ENCODE measurements around the gene SCYL1.
A peak's percentile ranks its signal among the peaks of the same experiment; 100 is the strongest.

DNA sequence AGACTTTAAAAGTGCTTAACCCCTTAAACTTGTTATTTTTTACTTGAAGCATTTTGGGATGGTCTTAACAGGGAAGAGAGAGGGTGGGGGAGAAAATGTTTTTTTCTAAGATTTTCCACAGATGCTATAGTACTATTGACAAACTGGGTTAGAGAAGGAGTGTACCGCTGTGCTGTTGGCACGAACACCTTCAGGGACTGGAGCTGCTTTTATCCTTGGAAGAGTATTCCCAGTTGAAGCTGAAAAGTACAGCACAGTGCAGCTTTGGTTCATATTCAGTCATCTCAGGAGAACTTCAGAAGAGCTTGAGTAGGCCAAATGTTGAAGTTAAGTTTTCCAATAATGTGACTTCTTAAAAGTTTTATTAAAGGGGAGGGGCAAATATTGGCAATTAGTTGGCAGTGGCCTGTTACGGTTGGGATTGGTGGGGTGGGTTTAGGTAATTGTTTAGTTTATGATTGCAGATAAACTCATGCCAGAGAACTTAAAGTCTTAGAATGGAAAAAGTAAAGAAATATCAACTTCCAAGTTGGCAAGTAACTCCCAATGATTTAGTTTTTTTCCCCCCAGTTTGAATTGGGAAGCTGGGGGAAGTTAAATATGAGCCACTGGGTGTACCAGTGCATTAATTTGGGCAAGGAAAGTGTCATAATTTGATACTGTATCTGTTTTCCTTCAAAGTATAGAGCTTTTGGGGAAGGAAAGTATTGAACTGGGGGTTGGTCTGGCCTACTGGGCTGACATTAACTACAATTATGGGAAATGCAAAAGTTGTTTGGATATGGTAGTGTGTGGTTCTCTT lies 23.2 kb upstream of the SCYL1 start:
- peak; percentile 30 to 32 for TF ChIP-seq POLR2A (IDR thresholded peaks at IDR 0.05)
- TF ChIP-seq, protein P1, sequence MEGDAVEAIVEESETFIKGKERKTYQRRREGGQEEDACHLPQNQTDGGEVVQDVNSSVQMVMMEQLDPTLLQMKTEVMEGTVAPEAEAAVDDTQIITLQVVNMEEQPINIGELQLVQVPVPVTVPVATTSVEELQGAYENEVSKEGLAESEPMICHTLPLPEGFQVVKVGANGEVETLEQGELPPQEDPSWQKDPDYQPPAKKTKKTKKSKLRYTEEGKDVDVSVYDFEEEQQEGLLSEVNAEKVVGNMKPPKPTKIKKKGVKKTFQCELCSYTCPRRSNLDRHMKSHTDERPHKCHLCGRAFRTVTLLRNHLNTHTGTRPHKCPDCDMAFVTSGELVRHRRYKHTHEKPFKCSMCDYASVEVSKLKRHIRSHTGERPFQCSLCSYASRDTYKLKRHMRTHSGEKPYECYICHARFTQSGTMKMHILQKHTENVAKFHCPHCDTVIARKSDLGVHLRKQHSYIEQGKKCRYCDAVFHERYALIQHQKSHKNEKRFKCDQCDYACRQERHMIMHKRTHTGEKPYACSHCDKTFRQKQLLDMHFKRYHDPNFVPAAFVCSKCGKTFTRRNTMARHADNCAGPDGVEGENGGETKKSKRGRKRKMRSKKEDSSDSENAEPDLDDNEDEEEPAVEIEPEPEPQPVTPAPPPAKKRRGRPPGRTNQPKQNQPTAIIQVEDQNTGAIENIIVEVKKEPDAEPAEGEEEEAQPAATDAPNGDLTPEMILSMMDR (IDR thresholded peaks at IDR 0.05) = no peak

Measured in tibial nerve (tissue), 3 donors.